Gastroesophageal sphincter (tissue), 4 donors: Measurements from ENCODE around the gene EHBP1L1. TPM values are rescaled to one million over a fixed set of nuclear protein-coding genes. Genes with fewer than 3 reads are reported as not detected.

Experiments used
- ATAC-seq: fragments of 150-250 bp; one replicate; pipeline ENCODE4 v1.9.1; 2016; ENCODE audit warnings: mild to moderate bottlenecking, moderate library complexity
- H3K27ac ChIP-seq, 4 donors: fragments of 200-600 bp; sonication (generic) in 3 of 4; 1 replicate in 3 of 4; 2 replicates in 1 of 4; pipeline ENCODE4 v1.5.1; 2016 to 2019
- H3K27me3 ChIP-seq: fragments of 200-600 bp; sonication (generic); one replicate; pipeline ENCODE4 v1.5.1; 2019
- H3K36me3 ChIP-seq, 2 donors: fragments of 200-600 bp; sonication (generic); one replicate each; pipeline ENCODE4 v1.5.1; 2019; ENCODE audit warnings: control low read depth in 1 of 2
- H3K4me1 ChIP-seq, 3 donors: fragments of 200-600 bp; sonication (generic); 1 replicate in 2 of 3; 2 replicates in 1 of 3; pipeline ENCODE4 v1.5.1; 2016 to 2019; ENCODE audit warnings: control low read depth in 2 of 3
- H3K4me3 ChIP-seq, 2 donors: fragments of 200-600 bp; sonication (generic); one replicate each; pipeline ENCODE4 v1.5.1; 2019; ENCODE audit warnings: mild to moderate bottlenecking in 1 of 2, moderate library complexity in 1 of 2
- H3K9me3 ChIP-seq, 3 donors: fragments of 200-600 bp; sonication (generic); one replicate each; pipeline ENCODE4 v1.5.1; 2017 to 2019; ENCODE audit warnings: control low read depth in 2 of 3
- CTCF ChIP-seq, 4 experiments: fragments of 200-600 bp in 2 of 4; fragments of 450-650 bp in 2 of 4; sonication (generic) in 1 of 4; IDR thresholded peaks; one replicate each; pipeline ENCODE4 v1.5.1; 2017 to 2019; ENCODE audit warnings: antibody characterized with exemption in 4 of 4, mild to moderate bottlenecking in 2 of 4, moderate library complexity in 2 of 4
- EP300 ChIP-seq: sonication (generic); formaldehyde crosslinking; IDR thresholded peaks from one replicate; pipeline ENCODE4 v1.6.1; 2017; ENCODE audit warnings: antibody characterized with exemption, mild to moderate bottlenecking
- POLR2A ChIP-seq, 2 donors: fragments of 450-650 bp; IDR thresholded peaks; one replicate each; pipeline ENCODE4 v1.6.1; 2017; ENCODE audit warnings: antibody characterized with exemption in 2 of 2, mild to moderate bottlenecking in 2 of 2, moderate library complexity in 1 of 2
- POLR2AphosphoS5 ChIP-seq: sonication (generic); formaldehyde crosslinking; IDR thresholded peaks from one replicate; pipeline ENCODE4 v1.6.1; 2017; ENCODE audit warnings: antibody characterized with exemption
- WGBS, 2 donors: methylation state at CpG; one replicate each; pipeline ENCODE4 v1.1.5; 2018; ENCODE audit warnings: low coverage in 1 of 2; 5-methylcytosine and 5-hydroxymethylcytosine counted together
- total RNA-seq, 4 donors: library from RNA; depleted of rRNA; stranded (reverse); fragments of >200 nt; gene quantifications; one replicate each; pipeline ENCODE4 v1.1.0, GENCODE V29; 2016

Gene EHBP1L1
- total RNA-seq, 4 donors from 2014 or later, result 172 to 329 (median 202) TPM

GRCh38 chr11:65609229-65609628 lies 33.4 kb downstream of the EHBP1L1 start:
- TF ChIP-seq POLR2A (IDR thresholded peaks at IDR 0.05), result no peak
- no peak for TF ChIP-seq EP300
- H3K4me1 ChIP-seq, result peaks cover 0 to 78% (median 56%) of the 10 kb centered on the region in 3 donors
- H3K4me3 ChIP-seq, result no peak overlapping the region
- no peaks in the 10 kb centered on the region for H3K9me3 ChIP-seq
- no peak for ATAC-seq
- H3K27me3 ChIP-seq, result no peaks in the 10 kb centered on the region
- H3K27ac ChIP-seq, result peak overlapping the region in 2 of 4 donors; percentile 83 to 95
- peaks cover 0 to 64% of the 10 kb centered on the region in 2 donors for H3K36me3 ChIP-seq
- WGBS, 2 donors, result 19 to 43% methylated on average over 3 of the region's 3 CpGs

DNA sequence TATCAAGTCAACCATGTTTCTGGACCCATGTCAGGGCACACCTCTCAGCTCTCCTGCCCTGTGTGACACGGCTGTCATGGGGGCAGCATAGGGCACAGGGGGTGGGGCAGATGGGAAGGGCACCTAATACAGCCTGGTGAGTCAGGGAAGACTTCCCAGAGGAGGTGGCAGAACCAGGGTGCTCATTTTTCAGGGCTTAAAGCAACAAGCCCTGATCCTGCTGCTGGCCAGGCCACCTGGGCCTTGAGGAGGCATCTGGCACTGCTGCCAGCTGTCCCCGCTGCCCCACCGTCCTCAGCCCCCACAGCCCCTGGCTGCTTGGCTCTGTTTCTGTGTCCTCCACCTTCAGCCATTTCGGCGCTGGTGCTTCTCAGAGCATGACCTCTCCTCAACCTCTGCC lies 33.8 kb downstream of the EHBP1L1 start:
- Histone ChIP-seq H3K27me3 (no peaks in the 10 kb centered on the region), H3K9me3 (no peaks in the 10 kb centered on the region), H3K36me3 (peaks cover 0 to 59% of the 10 kb centered on the region in 2 donors), H3K4me1 (peaks cover 0 to 78% (median 56%) of the 10 kb centered on the region in 3 donors), H3K27ac (peak overlapping the region in 3 of 4 donors; percentile 83 to 95 (median 94)), H3K4me3 (no peak overlapping the region)
- no peak for ATAC-seq
- TF ChIP-seq EP300 (no peak), POLR2AphosphoS5 (no peak), POLR2A (IDR thresholded peaks at IDR 0.05) (no peak), CTCF (IDR thresholded peaks at IDR 0.05) (no peak)
- 45 to 72% methylated on average over 2 of the region's 5 CpGs for WGBS, 2 donors

GRCh38 chr11:65610404-65610803 lies 34.6 kb downstream of the EHBP1L1 start:
- Histone ChIP-seq H3K36me3 (peaks cover 0 to 52% of the 10 kb centered on the region in 2 donors), H3K4me1 (peaks cover 0 to 78% (median 56%) of the 10 kb centered on the region in 3 donors), H3K27ac (peak overlapping the region in 3 of 4 donors; percentile 83 to 95 (median 94)), H3K4me3 (peak overlapping the region in 1 of 2 donors; percentile 99), H3K9me3 (no peaks in the 10 kb centered on the region), H3K27me3 (no peaks in the 10 kb centered on the region)
- TF ChIP-seq CTCF (IDR thresholded peaks at IDR 0.05), result no peak
- TF ChIP-seq EP300, result no peak
- TF ChIP-seq POLR2A (IDR thresholded peaks at IDR 0.05), result no peak
- no peak for TF ChIP-seq POLR2AphosphoS5
- 51% methylated on average over 5 of the region's 6 CpGs; no CpG with 5 or more reads in 1 of the 2 donors for WGBS, 2 donors
- no peak for ATAC-seq

- ATAC-seq, result no peak
- Histone ChIP-seq H3K27ac (peak overlapping the region; percentile 10 to 95 (median 88)), H3K27me3 (no peaks in the 10 kb centered on the region), H3K36me3 (peaks cover 0 to 44% of the 10 kb centered on the region in 2 donors), H3K4me3 (peak overlapping the region in 1 of 2 donors; percentile 99), H3K4me1 (peaks cover 0 to 76% (median 56%) of the 10 kb centered on the region in 3 donors), H3K9me3 (no peaks in the 10 kb centered on the region)
- TF ChIP-seq EP300 (no peak), POLR2A (IDR thresholded peaks at IDR 0.05) (no peak), CTCF (IDR thresholded peaks at IDR 0.05) (no peak), POLR2AphosphoS5 (no peak)
- WGBS, 2 donors, result 10 to 27% methylated on average over 2 to 3 of the region's 10 CpGs
Observed at GRCh38 chr11:65611028-65611757, 35.3 kb downstream of the EHBP1L1 start.

- peaks cover 0 to 45% of the 10 kb centered on the region in 2 donors for H3K36me3 ChIP-seq
- no peaks in the 10 kb centered on the region for H3K9me3 ChIP-seq
- no peaks in the 10 kb centered on the region for H3K27me3 ChIP-seq
- ATAC-seq, result no peak
- TF ChIP-seq EP300 (no peak), POLR2AphosphoS5 (no peak), CTCF (IDR thresholded peaks at IDR 0.05) (no peak), POLR2A (IDR thresholded peaks at IDR 0.05) (no peak)
- peak overlapping the region in 1 of 2 donors; percentile 99 for H3K4me3 ChIP-seq
- H3K27ac ChIP-seq, result peak overlapping the region in 3 of 4 donors; percentile 83 to 95 (median 94)
- peaks cover 0 to 77% (median 58%) of the 10 kb centered on the region in 3 donors for H3K4me1 ChIP-seq
- 46 to 62% methylated on average over 6 of the region's 12 CpGs for WGBS, 2 donors
Observed at GRCh38 chr11:65611758-65612603, 36.1 kb downstream of the EHBP1L1 start.
